GM21717 (cell line): ENCODE results near the gene TFR2.
"Not testable (repeated sequence)": the region's sequence is repeated elsewhere in the genome, so short reads cannot be mapped to it uniquely, and the experiment has no call there.

Experiments used
- ATAC-seq: cut with Tn5 transposase; IDR thresholded peaks from one replicate; pipeline ENCODE4 v1.9.1; 2021; ENCODE audit warnings: mild to moderate bottlenecking, moderate library complexity; ENCODE audit not compliant: unreplicated experiment

Gene TFR2

DNA sequence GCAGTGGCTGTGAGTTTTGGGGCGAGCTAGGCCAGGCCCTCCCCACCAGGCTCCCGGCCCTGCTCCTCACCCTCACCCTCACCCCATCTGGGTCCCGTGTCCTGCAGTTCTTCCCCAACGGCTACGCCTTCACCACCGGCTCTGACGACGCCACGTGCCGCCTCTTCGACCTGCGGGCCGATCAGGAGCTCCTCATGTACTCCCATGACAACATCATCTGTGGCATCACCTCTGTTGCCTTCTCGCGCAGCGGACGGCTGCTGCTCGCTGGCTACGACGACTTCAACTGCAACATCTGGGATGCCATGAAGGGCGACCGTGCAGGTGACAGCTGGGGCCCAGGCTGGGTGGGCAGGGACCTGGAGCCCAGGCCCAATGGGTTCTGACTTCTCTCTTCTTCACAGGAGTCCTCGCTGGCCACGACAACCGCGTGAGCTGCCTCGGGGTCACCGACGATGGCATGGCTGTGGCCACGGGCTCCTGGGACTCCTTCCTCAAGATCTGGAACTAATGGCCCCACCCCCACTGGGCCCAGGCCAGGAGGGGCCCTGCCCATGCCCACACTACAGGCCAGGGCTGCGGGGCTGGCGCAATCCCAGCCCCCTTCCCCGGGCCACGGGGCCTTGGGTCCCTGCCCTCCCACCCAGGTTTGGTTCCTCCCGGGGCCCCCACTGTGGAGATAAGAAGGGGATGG, 37.1 kb upstream of the TFR2 start:
- ATAC-seq = no peak

GRCh38 chr7:100677308-100678267, 36.2 kb upstream of the TFR2 start:
- no peak for ATAC-seq

GRCh38 chr7:100676501-100677306, 35.4 kb upstream of the TFR2 start:
- ATAC-seq = no peak

DNA sequence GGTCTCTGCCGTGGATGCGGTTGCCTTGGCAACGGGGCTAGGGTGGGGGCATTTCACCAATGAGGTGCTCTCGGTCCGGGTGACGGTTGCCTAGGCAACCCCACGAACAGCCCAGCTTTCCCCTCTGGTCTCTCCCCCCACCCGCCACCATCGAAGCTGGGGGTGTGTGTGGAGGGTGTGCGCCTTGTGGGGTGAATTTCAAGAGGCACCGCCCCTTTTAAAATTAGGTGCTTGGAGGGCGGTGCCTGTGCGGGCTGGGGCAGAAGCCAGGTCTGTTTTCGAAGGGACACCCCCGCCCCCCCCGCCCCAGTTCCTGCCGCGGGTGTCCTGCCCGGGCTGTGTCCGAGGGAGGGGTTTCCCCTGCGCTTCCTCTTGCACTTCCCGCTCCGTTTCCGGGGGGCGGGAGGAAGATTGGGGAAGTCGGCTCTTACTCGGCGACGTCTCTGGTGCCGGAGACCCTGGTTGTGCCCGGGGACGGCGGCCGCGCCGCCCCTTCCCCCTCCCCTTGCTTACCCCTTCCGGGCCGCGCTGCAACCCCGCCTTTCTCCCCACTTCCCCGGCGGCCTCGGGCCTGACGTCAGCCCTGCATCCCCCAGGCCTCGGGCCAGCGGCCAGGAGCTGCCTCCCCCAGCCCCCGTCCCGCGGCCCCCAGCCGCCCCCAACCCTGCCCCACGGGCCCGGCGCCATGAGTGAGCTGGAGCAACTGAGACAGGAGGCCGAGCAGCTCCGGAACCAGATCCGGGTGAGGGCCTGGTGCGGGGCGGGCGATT, 34.4 kb upstream of the TFR2 start:
- peak; percentile 20 for ATAC-seq

DNA sequence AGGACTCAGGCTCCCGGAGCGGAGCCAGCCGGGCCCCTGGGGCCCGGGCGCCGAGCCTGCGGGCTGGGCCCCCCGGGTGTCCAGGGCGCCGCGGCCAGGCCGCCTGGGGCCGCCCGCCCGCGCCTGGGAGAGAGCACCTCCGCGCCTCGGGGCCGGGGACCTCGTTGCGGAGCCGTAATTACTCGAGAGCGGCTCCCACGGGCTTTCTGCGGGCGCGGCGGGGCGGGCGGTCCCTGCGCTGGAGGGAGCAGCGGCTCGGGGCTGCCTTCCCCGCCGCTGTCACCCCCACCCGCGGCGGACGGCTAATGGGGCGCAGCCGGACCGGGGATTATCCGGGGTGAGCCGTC, 33.7 kb upstream of the TFR2 start:
- ATAC-seq = no peak

- no peak for ATAC-seq
Measured at GRCh38 chr7:100674411-100675104, 33.2 kb upstream of the TFR2 start.

- ATAC-seq = peak; percentile 1
Measured at GRCh38 chr7:100673942-100674410, 32.6 kb upstream of the TFR2 start.

DNA sequence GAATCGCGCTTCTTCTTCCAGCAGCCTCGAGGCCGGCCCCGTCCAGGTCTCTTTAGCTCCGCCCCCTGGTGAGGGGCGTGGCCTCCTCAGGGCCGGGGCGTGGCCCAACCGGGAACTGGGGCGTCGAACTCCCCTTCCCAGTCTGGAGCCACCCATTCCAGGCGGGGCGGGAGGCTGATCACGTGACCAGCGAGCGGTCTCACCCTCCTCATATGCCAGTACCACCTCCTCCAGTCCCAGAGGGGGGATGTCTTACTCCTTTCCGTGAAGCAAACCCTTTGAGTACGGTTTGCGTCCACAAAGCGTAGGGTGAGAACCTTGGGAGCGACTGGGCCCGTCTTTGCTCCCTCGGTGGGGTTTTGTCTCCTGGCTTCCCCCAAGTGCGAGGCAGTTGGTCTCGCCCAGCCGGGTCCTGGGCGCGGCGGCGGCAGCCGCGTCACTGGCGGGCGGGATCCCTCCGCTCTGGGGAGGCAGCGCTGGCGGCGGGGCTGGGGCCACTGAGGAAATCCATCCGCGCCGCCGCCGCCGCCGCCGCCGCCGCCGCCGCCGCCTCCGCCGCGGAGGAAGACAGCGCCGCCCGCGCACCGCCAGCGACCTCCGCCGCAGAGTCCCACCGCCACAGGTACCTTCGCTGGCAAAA, 32.1 kb upstream of the TFR2 start, which contains the start of gene GNB2:
GNB2 (plus strand) TSS at position 439 of the 640 bp plus-strand sequence. CDS start 2,526 bp downstream, outside the sequence.
- ATAC-seq = peak; percentile 60

DNA sequence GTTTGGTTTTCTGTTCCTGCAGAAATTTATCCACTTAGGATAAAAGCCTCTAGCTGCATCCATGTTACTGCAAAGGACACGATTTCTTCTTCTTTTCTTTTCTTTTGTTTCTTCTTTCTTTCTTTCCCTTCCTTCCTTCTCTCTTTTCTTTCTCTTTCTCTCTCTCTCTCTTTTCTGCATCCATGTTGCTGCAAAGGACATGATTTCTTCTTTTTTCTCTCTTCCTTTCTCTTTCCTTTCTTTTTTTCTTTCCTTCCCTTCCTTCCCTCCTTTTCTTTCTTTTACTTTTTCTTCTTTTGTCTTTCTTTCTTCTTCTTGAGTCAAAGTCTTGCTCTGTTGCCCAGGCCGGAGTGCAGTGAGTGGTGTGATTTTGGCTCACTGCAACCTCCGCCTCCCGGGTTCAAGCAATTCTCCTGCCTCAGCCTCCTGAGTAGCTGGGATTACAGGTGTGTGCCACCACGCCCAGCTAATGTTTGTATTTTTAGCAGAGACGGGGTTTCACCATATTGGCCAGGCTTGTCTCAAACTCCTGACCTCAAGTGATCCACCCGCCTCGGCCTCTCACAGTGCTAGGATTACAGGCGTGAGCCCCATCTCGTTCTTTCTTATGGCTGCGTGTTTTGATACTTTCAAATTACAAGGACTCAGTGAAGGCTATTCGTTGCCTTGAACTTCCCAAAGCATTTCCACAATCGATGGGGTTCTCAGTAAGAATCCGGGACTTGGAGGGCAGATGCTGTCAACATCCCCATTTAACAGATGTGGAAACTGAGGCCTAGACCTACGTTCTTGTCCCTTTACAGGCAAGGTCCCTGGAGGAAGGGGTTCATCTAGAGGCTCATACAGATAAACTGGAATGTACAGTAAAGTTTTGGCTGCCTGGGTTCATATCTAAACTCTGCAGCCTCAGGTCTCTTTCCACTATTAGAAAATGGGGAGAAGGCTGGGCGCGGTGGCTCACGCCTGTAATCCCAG, 30.3 kb upstream of the TFR2 start:
- ATAC-seq = no peak

DNA sequence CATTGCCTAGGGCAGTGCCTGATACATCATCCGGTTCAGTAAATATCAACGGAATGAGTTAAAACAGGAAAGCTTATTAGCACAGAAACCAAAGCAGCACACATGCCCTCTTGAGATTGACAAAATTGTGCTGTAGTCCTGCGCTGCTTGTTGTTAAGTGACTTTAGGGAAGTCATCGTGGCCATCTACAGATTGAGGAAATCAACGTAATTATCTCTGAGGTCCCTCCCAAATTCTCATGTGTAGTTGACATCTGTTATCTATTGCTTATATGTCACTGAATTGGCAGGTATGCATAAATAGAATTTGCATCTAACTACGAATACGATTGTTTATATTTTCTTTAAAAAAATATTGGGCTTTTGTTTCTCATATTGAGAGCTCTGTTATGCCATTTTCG, 28.7 kb upstream of the TFR2 start:
- ATAC-seq = no peak

DNA sequence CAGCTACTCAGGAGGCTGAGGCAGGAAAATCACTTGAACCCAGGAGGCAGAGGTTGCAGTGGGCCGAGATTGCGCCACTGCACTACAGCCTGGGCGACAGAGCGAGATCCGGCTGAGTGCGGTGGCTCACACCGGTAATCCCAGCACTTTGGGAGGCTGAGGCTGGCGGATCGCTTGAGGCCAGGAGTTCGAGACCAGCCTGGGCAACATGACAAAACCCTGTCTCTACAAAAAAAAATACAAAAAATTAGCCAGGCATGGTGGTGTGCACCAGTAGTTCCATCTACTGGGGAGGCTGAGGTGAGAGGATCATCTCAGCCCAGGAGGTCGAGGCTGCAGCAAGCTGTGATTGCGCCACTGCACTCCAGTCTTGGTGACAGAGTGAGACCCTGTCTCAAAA, 27.8 kb upstream of the TFR2 start:
- not testable (repeated sequence) for ATAC-seq

- ATAC-seq = no peak
Measured at GRCh38 chr7:100668069-100668449, 26.7 kb upstream of the TFR2 start.

GRCh38 chr7:100667331-100668068, 26.1 kb upstream of the TFR2 start:
- ATAC-seq = no peak

DNA sequence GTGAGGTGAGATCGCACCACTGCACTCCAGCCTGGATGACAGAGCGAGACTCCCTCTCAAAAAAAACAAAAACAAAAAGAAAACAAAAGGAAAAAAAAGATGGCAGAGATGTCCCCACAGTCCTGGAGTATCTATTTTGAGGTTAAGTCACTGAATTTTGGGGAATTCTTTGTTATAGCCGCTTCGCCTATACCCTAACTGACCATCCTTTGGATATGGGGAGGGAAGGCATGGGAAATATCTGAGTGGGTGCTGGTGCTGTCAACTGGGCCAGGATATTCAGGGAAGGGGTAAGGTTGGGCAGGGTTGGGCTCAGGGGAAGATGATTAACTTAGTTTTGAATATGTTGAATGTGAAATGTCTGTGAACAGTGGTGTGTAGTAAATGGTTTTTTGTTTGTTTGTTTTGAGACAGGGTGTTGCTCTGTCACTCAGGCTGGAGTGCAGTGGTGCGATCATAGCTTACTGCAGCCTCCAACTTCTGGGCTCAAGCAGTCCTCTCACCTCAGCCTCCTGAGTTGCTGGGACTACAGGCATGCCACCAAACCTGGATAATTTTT, 23.9 kb upstream of the TFR2 start:
- ATAC-seq = no peak

DNA sequence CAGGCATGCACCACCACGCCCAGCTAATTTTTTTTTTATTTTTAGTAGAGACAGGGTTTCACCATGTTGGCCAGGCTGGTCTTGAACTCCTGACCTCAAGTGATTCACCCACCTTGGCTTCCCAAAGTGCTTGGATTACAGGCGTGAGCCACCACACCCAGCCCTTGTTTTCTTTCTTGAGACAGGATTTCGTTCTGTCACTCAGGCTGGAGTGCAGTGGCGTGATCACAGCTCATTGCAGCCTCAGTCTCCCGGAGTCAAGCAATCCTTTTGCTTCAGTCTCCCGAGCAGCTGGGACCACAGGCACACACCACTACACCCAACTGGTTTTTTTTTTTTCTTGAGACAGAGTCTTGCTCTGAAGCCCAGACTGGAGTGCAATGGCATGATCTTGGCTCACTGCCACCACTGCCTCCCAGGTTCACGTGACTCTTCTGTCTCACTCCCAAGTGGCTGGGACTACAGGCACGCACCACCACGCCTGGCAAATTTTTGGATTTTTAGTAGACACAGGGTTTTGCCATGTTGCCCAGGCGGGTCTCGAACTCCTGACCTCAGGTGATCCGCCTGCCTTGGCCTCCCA, 20.9 kb upstream of the TFR2 start:
- not testable (repeated sequence) for ATAC-seq

GRCh38 chr7:100655908-100656674, 14.7 kb upstream of the TFR2 start, which contains the start of gene ACTL6B:
Gene ACTL6B (minus strand): TSS chr7:100656448. CDS start chr7:100656354, 94 bp downstream.
- ATAC-seq = no peak
